Measurements from ENCODE around the gene FARS2.

Gene FARS2

DNA sequence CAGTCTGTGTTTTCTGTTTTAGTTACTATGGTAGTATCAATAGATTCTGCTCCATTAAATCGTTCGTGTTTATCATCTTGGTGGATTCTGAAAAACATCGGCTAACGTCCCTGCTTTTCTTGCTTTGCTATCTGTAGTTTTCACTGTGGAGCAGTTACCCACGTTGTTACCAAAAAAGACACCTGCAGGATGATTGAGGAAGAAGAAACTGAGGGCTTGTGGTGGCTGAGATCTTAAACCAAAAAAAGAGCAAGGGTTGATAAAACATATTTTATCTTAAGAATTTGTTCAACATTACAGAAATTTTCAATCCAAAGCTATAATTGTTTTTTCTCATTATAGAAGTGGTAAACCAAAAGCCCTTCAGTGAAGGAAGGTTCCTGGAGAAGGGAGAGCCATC is 166.3 kb downstream of the FARS2 start:
- DNase-seq: no peak

DNA sequence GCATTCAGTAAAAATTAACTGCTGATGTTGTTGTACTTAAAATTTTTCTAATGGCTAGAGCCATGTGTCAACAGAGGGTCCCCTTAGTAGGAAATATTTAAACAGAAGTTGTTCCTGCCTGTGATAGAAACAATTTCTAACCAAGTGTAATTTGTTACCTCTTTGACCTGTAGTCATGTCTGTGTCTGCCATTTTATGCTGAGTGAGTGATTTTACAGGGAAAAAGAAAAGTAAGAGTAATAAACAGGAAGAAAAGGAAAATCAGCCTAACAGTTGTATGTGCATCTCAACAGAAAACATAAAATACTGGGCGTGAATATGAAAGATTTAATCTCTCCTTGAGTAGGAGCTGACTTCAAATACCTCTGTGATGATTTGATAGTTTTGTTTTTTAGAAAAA is 172.0 kb downstream of the FARS2 start:
- no peak for DNase-seq

- no peak for DNase-seq
Measured at GRCh38 chr6:5435449-5435848, 174.1 kb downstream of the FARS2 start.

DNA sequence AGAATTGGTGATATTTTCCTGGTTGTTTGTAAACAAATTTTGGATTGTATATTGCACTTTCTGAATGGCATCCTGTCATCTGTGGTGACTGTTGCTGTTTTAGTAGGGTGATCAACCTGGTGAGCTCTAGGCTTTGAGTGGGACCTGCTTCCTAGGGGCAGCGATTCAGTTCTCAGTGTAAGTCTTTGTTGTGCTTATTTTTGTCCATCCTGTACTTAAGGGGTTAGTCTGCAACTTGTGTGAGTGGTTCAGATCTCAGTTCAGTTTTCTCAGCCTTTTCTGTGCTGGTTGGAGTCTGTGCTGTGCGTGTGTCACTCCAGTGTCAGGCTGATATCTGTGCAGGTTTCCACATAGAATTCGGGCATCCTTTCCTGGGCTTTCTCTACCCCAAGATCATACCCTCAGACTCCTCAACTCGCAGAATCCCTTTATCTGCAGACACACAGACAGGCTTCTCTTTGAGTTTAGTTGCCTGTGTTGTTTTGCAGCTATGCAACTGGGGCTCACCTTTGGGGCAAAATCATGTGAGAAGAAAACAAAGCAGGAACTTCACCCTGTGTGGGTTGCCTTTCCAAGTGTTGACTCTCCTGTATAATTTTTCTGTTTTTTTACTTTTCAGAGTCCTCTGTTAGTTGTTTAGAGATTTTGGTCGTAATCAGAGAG is 177.7 kb downstream of the FARS2 start:
- DNase-seq: no peak

DNA sequence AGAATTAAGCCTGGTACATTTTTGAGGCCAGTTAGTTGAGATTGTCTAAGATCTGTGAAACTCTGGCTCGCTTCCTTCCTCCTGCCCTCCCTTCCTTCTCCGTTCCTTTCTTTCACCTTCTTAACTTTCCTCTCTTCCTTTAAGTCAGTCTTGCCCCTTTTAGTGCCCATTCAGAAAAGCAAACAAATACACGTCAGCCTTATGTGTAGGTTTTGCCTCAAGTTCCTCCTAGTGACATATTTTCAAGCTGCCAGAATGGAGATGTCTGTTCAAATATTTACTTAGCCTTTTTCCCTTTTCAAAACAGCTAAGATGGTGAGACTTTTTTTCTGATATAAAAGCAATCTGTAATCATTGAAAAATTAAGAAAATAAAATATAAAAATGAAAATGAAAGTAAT is 178.4 kb downstream of the FARS2 start:
- DNase-seq: no peak

DNA sequence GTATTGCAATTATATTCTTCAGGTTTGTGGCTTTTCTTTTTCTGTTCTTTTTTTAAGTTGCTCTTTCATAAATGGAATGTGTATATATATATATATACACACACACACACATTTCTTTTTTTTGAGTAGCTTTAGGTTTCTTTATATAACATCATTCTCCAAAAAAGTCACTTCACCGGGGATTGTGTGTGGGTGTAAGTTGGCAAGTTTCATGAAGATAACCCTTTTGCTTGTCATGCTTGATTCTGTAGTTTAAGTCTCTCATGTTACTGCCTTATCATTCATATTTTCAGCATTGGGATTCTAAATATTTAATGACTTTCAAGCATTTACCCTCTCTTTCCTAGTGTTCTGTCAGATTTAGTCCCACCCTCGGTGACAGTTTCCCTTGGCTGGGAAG is 181.0 kb downstream of the FARS2 start:
- DNase-seq: no peak

DNA sequence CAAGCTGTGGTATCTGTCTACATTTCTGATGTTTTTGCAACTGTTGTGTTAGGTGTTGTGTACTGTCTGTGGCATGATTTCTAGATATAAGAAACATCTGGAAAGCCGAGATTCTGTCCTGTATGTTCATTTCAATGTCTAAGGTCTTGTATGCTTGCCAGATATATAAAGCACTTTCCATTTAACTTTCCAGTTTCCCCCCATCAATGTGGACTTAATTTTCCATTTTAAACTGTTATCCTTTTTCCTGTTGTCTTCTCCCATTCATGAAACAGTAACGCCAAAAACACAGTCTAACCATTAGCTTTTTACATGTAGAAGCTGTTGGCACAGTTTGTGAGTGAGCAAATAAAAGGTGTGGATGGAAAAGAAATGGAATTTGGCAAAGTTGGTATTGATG is 181.6 kb downstream of the FARS2 start:
- no peak for DNase-seq

DNA sequence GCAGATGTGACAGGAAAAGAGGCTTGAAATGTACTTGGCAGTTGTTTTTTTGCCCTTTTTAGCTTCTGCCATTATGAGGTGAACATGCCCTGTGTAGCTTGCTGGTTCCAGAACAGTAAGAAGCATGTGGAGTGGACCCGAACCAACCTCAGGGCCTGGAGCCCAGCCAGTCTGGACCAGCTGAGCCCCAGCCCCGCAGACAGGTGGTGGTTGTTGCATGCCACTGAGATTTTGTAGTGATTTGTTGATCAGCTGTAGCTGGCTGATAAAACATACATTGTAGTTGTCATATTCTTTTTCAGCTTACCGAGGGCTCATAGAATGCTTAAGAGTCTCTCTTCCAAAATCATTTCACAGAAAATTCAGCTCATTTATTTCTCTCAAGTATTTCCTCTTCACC is 182.2 kb downstream of the FARS2 start:
- DNase-seq: no peak

- no peak for DNase-seq
Measured at GRCh38 chr6:5446362-5447075, 185.2 kb downstream of the FARS2 start.

DNA sequence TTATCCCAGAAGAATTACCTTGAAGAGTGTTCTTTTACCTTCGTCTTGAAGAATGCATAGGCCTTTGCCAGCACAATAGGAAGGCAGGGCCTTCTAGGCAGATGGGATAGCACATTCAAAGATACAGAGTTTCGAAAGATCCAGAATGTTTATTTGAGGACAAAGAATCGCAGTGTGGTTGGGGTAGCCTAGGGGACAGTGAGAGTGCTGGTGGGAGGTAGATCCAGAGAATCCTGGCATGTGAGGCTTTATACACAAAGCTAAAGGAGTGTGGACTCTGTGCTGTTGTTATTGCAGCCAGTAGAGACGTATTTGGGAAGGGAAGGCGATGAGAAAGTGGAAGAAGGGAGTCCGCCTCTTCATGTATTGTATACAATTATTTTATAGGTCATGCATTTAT is 186.6 kb downstream of the FARS2 start:
- no peak for DNase-seq

DNA sequence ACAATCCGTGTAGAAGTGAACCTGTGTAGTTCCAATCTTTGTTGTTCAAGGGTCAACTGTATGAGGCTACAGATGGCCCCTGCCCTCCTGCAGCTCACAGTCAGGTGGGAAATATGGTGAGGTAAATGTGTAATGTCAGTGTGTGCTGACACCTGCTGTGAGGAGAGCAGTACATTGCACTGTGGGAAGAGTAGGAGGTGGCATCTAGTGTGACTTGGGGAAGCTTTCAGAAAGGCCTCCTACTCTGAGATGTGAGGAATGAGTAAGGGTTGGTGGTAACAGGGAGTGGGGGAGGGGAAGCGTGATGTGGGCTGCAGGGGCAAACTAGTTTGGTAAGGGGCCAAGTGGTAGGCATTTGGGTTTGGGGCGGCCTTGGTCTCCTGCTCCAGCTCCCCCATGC is 188.8 kb downstream of the FARS2 start:
- no peak for DNase-seq

DNA sequence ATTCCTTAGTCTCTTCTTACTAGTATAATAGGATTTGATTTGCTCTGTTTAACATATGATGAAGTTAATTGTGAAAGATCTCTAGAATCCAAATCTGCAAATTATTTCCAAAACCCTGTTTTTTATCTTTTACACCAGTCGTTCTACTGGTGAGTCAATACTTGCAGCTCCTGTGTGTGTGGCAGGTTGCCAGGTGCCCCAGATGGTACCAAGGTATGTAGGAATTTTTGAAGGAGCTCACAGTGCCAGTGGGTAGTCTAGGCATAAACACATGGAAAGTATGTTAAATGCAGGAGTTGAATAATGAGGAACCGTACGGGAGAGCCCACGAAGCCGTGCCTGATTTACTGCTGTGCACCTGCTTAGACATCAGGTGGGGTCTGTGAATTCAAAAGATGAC is 192.2 kb downstream of the FARS2 start:
- DNase-seq: peak in 1 of 14 donors; percentile 60

- no peak for DNase-seq
Measured at GRCh38 chr6:5455142-5455541, 193.8 kb downstream of the FARS2 start.

- DNase-seq: peak in 7 of 14 donors; percentile 19 to 86 (median 34)
Measured at GRCh38 chr6:5457041-5457440, 195.7 kb downstream of the FARS2 start.

- DNase-seq: peak in 6 of 14 donors; percentile 7 to 99 (median 20)
Measured at GRCh38 chr6:5457983-5458683, 196.8 kb downstream of the FARS2 start.

DNA sequence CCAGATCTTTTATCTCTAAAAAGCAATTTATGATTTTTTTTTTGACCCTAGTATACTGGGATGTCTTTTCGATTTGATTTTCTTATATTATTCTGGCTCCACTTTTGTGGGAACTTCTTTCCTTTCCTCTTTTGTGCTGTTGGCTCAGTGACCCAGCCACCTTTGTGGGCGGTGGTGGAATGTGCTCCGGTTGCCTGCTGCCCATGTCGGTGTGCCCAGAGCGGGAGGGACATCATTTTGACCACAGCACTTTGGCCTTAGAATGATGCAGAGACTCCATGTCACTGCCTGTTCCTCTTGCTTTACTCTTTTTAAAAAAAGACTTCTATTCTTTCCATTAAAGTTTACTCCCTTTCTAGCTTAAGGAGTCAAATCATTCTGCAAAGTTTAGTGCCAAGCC is 198.0 kb downstream of the FARS2 start:
- DNase-seq: no peak

GRCh38 chr6:5461365-5461764 is 200.1 kb downstream of the FARS2 start:
- DNase-seq: no peak

GRCh38 chr6:5462856-5463255 is 201.5 kb downstream of the FARS2 start:
- peak in 1 of 14 donors; percentile 3 for DNase-seq

GRCh38 chr6:5463690-5464089 is 202.4 kb downstream of the FARS2 start:
- no peak for DNase-seq

DNA sequence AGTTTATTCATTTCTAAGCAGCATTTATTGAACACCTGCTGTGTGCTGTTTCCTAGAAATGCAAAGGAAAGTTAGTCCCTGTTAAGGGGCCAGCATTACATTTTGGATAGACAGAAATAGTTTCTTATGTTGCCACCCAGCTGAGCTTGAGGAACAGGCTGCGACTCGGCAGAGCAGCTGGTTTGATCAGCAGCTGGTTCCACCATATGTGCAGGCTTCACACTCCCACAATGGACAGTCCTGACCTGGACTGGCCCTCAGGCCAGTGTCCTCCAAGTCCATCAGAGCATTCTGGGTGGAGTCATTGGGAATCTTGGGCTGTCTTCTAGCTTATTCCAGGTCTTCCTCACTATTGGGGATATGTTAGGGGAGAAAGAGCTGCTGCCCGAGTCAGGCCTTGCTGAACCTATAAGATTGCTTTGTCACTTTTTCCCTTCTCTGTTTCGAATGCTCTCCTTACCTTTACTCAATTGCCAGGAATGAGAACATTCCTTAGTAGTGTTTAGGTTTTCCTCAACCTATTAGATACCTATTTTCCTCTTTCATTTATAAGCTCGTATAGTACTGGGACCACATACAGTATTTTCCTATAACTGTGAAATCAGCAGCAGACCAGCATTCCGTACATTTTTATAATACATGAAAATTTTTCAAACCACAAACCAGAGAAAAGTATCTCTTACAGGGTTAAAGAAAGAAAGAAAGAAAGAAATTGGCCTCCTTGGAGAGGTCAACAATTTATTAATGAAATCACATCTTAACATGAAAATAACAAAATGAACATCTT is 203.0 kb downstream of the FARS2 start:
- DNase-seq: no peak

DNA sequence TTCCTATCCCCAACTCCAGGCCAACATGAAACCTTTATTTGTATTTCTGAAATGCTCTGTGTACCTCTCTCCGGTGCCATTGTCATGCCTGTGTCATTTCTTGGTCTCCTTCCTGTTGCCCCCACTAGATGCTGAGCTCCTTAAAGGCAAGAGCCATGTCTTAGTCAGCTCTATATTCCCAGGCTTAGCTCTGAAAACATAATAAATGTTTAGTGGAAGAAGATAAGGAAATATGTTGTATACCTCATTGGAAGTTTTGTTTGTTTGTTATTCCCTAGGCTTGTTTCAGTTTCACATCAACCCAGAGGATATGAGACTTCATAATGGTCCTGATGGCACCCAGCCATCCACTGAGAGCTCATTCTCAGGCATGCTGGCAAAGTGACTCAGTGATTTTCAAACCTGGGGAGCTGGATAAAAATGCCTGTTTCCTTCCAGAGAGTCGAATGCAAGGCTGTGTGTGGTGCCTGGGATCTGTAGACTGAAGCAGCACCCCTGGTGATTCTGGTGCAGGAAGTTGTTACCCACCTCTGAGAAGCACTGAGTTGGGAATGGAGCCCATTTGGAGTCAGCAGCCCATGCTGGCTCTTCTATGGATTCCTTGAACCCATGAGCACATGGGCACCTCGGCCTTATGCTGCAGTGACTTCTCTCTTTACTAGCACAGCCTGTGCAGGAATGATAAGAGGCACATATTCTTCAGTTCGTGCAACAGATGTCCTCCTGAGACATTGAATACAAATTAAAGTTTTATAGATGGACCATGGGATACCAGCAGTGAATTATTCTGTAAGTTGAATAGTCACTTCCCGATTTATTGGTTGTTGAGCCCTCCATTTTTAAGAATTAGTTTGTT is 205.2 kb downstream of the FARS2 start:
- no peak for DNase-seq

DNA sequence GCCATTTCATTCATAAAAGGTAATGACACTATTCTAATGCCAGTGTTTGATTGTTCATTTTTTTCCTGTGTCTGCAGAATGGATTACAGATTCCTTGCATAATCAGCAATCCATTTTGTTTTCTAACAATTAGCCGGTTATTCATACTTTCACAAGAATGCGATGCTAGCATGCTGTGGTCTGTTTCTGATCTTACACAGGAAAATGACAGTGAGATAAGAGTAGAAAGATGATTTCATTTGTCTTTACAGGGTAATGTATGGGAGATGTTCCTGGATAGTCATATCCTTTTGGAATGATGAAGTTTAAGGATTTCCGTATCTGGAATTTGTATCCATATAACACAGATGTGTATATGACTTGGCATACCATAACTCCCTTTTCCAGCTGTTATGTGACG is 207.3 kb downstream of the FARS2 start:
- DNase-seq: no peak
